ENCODE data around the gene RYR1.
"Not testable (repeated sequence)": the region's sequence is repeated elsewhere in the genome, so short reads cannot be mapped to it uniquely, and the experiment has no call there.

The RYR1 gene

GRCh38 chr19:38401148-38401547 lies 32.3 kb upstream of the RYR1 start:
- no peak for DNase-seq

- DNase-seq = no peak
These were observed 30.9 kb upstream of the RYR1 start for GRCh38 chr19:38402623-38402966.

GRCh38 chr19:38402967-38403674 lies 30.4 kb upstream of the RYR1 start, which contains the start of gene FAM98C:
FAM98C (plus strand) TSS chr19:38403093; CDS start chr19:38403154, 61 bp downstream.
- DNase-seq = peak; percentile 51

- DNase-seq = no peak
These were observed 28.6 kb upstream of the RYR1 start for GRCh38 chr19:38404858-38405257.

- no peak for DNase-seq
These were observed 28.2 kb upstream of the RYR1 start for GRCh38 chr19:38405276-38405675.

- no peak for DNase-seq
These were observed 23.8 kb upstream of the RYR1 start for GRCh38 chr19:38409631-38410133.

GRCh38 chr19:38410407-38410806 lies 23.1 kb upstream of the RYR1 start:
- not testable (repeated sequence) for DNase-seq

GRCh38 chr19:38411041-38411712 lies 22.3 kb upstream of the RYR1 start:
- DNase-seq = no peak

GRCh38 chr19:38411898-38412297 lies 21.6 kb upstream of the RYR1 start:
- not testable (repeated sequence) for DNase-seq

- DNase-seq = no peak
These were observed 21.0 kb upstream of the RYR1 start for GRCh38 chr19:38412491-38412890.

GRCh38 chr19:38412961-38413360 lies 20.5 kb upstream of the RYR1 start:
- no peak for DNase-seq

GRCh38 chr19:38413416-38413815 lies 20.1 kb upstream of the RYR1 start:
- DNase-seq = no peak

- DNase-seq = no peak
These were observed 16.3 kb upstream of the RYR1 start for GRCh38 chr19:38417146-38417543.

- DNase-seq = no peak
These were observed 15.7 kb upstream of the RYR1 start for GRCh38 chr19:38417544-38418506.

GRCh38 chr19:38420935-38421334 lies 12.6 kb upstream of the RYR1 start:
- no peak for DNase-seq

GRCh38 chr19:38421856-38422255 lies 11.6 kb upstream of the RYR1 start:
- no peak for DNase-seq

- no peak for DNase-seq
These were observed 11.1 kb upstream of the RYR1 start for GRCh38 chr19:38422438-38422837.

- DNase-seq = no peak
These were observed 9.2 kb upstream of the RYR1 start for GRCh38 chr19:38424272-38424671.

GRCh38 chr19:38425222-38425809 lies 8.2 kb upstream of the RYR1 start:
- DNase-seq = no peak

- DNase-seq = no peak
These were observed 7.6 kb upstream of the RYR1 start, which contains the start of gene RASGRP4 for GRCh38 chr19:38425810-38426466. RASGRP4 (minus strand) TSS chr19:38426219; CDS start chr19:38426091, 128 bp downstream.

- not testable (repeated sequence) for DNase-seq
These were observed 6.3 kb upstream of the RYR1 start for GRCh38 chr19:38427035-38427677.
